Measurements from ENCODE around the gene SNAI1. TPM values are rescaled to one million over a fixed set of nuclear protein-coding genes. Genes with fewer than 3 reads are reported as not detected.
"Not testable (repeated sequence)": the region's sequence is repeated elsewhere in the genome, so short reads cannot be mapped to it uniquely, and the experiment has no call there.

Gene SNAI1
- total RNA-seq, 1 donor from 2014 or later, result not detected

- no peak for FAIRE-seq
- TF ChIP-seq, protein P1, sequence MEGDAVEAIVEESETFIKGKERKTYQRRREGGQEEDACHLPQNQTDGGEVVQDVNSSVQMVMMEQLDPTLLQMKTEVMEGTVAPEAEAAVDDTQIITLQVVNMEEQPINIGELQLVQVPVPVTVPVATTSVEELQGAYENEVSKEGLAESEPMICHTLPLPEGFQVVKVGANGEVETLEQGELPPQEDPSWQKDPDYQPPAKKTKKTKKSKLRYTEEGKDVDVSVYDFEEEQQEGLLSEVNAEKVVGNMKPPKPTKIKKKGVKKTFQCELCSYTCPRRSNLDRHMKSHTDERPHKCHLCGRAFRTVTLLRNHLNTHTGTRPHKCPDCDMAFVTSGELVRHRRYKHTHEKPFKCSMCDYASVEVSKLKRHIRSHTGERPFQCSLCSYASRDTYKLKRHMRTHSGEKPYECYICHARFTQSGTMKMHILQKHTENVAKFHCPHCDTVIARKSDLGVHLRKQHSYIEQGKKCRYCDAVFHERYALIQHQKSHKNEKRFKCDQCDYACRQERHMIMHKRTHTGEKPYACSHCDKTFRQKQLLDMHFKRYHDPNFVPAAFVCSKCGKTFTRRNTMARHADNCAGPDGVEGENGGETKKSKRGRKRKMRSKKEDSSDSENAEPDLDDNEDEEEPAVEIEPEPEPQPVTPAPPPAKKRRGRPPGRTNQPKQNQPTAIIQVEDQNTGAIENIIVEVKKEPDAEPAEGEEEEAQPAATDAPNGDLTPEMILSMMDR (IDR thresholded peaks at IDR 0.05; ENCODE audit: insufficient read depth, low read length, severe bottlenecking), result no peak
- Histone ChIP-seq H3K4me3 (ENCODE audit: low read depth, low read length) (no peak overlapping the region), H3K36me3 (ENCODE audit: control insufficient read depth, insufficient read depth, low read length) (no peaks in the 10 kb centered on the region), H3K27me3 (ENCODE audit: control insufficient read depth, insufficient read depth, low read length) (no peaks in the 10 kb centered on the region)
- DNase-seq (ENCODE audit: low read depth), result no peak
Observed at GRCh38 chr20:49993301-49993751, 10.5 kb downstream of the SNAI1 start.

GRCh38 chr20:49995586-49995985 lies 12.8 kb downstream of the SNAI1 start:
- Histone ChIP-seq H3K4me3 (ENCODE audit: low read depth, low read length) (no peak overlapping the region), H3K36me3 (ENCODE audit: control insufficient read depth, insufficient read depth, low read length) (no peaks in the 10 kb centered on the region), H3K27me3 (ENCODE audit: control insufficient read depth, insufficient read depth, low read length) (no peaks in the 10 kb centered on the region)
- TF ChIP-seq, protein P1 (IDR thresholded peaks at IDR 0.05; ENCODE audit: insufficient read depth, low read length, severe bottlenecking), result no peak
- no peak for FAIRE-seq
- DNase-seq (ENCODE audit: low read depth), result no peak

DNA sequence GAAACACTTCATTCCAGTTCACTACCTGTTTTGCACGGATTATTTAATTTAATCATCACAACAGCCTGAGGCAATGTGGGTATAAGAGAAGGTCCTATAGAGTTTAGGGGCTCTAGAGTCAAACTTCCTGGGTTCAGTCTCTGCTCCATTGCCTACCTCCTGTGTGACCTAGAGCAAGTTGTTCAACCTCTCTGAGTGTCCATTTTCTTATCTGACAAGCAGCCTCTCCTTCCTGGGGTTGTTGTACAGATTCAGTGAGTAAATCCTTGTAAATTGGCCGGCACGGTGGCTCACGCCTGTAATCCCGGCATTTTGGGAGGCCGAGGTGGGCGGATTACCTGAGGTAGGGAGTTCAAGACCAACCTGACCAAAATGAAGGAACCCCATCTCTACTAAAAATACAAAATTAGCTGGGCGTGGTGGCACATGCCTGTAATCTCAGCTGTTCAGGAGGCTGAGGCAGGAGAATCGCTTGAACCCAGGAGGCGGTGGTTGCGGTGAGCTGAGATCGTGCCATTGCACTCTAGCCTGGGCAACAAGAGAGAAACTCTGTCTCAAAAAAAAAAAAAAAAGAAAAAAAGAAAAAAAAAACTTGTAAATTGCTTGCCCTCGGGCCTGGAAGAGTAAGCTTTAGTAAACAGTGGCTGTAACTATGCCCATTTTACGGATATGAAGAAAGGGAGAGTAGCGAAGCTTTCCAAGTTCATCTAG lies 15.9 kb downstream of the SNAI1 start:
- not testable (repeated sequence) for DNase-seq (ENCODE audit: low read depth); FAIRE-seq; H3K36me3 ChIP-seq (ENCODE audit: control insufficient read depth, insufficient read depth, low read length); H3K4me3 ChIP-seq (ENCODE audit: low read depth, low read length); H3K27me3 ChIP-seq (ENCODE audit: control insufficient read depth, insufficient read depth, low read length)

- no peak for FAIRE-seq
- no peaks in the 10 kb centered on the region for H3K36me3 ChIP-seq (ENCODE audit: control insufficient read depth, insufficient read depth, low read length)
Observed at GRCh38 chr20:49999329-49999728, 16.5 kb downstream of the SNAI1 start.

DNA sequence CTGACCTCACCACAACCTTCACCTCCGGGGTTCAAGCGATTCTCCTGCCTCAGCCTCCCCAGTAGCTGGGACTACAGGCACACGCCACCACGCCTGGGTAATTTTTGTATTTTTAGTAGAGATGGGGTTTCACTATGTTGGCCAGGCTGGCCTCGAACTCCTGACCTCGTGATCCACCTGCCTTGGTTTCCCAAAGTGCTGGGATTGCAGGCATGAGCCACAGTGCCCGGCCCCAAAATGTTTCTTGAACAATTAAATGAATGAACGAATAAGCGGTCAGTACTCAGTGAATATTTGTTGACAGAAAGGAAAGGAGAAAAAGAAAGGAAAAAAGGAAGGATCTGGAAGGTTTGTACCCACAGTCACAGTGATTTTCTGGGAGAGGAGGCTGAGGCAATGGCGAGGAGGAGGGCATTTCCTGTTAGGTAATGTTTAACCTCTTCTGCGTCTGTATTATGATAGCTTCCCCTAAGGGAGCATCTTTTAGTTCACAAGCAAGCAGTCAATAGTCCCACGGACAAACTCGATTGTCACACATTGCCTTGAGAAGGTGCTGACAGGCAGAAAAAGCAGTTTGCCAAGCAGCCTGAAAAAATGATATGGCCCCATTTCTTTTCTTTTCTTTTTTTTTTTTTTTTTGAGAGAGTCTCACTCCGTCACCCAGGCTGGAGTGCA lies 17.9 kb downstream of the SNAI1 start:
- FAIRE-seq, result not testable (repeated sequence)
- peak; percentile 19 for DNase-seq (ENCODE audit: low read depth)

More at GRCh38 chr20:49999329-49999728, 16.5 kb downstream of the SNAI1 start:
- no peak for DNase-seq (ENCODE audit: low read depth)
- H3K27me3 ChIP-seq (ENCODE audit: control insufficient read depth, insufficient read depth, low read length), result no peaks in the 10 kb centered on the region
- TF ChIP-seq, protein P1 (IDR thresholded peaks at IDR 0.05; ENCODE audit: insufficient read depth, low read length, severe bottlenecking), result no peak
- no peak overlapping the region for H3K4me3 ChIP-seq (ENCODE audit: low read depth, low read length)

DNA sequence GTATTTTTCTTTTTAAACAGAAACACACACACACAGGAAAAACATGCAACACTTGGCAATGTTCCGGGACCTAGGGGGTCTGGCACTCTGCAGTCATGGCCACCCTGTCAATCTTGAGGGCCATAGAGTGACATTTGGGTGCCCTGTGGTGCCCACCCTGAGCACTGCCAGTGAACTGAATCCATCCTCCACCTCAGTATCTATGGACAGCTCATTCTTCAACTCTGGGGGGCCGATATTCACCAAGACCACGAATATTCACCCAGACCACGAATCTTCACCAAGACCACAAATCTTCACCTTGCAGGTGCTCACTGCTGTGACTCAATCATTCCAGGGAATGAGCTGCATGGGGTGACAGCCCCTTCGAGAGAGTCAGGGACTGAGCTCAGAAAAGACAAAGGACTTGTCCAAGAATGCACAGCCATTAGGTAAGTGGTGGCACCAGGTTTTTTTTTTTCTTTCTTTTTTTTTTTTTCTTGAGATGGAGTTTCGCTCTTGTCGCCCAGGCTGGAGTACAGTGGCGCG lies 19.1 kb downstream of the SNAI1 start:
- TF ChIP-seq, protein P1 (IDR thresholded peaks at IDR 0.05; ENCODE audit: insufficient read depth, low read length, severe bottlenecking), result no peak
- FAIRE-seq, result no peak
- Histone ChIP-seq H3K27me3 (ENCODE audit: control insufficient read depth, insufficient read depth, low read length) (no peaks in the 10 kb centered on the region), H3K4me3 (ENCODE audit: low read depth, low read length) (no peak overlapping the region), H3K36me3 (ENCODE audit: control insufficient read depth, insufficient read depth, low read length) (no peaks in the 10 kb centered on the region)
- DNase-seq (ENCODE audit: low read depth), result no peak

More for the DNA sequence above, 17.9 kb downstream of the SNAI1 start:
- H3K4me3 ChIP-seq (ENCODE audit: low read depth, low read length); H3K36me3 ChIP-seq (ENCODE audit: control insufficient read depth, insufficient read depth, low read length); H3K27me3 ChIP-seq (ENCODE audit: control insufficient read depth, insufficient read depth, low read length): not testable (repeated sequence)
